22Rv1 (cell line): ENCODE results near the gene SH3RF1.

ENCODE experiments used
- H3K27ac ChIP-seq: fragments of 450-650 bp; 2 replicates; pipeline ENCODE4 v1.5.1; 2017
- CTCF ChIP-seq: fragments of 450-650 bp; IDR thresholded peaks from 2 replicates; pipeline ENCODE4 v1.5.1; 2017; ENCODE audit warnings: mild to moderate bottlenecking
- ZFX ChIP-seq: fragments of 450-650 bp; IDR thresholded peaks from 2 replicates; pipeline ENCODE4 v1.6.1; 2017; ENCODE audit warnings: antibody characterized with exemption, borderline replicate concordance

SH3RF1 gene

GRCh38 chr4:169132561-169133305 is 138.0 kb downstream of the SH3RF1 start:
- no peak for TF ChIP-seq ZFX
- no peak for TF ChIP-seq CTCF
- H3K27ac ChIP-seq: no peak overlapping the region

GRCh38 chr4:169131556-169132208 is 139.1 kb downstream of the SH3RF1 start:
- no peak overlapping the region; the same call in 1 of the 2 replicates for H3K27ac ChIP-seq
- TF ChIP-seq ZFX (no peak), CTCF (no peak)

DNA sequence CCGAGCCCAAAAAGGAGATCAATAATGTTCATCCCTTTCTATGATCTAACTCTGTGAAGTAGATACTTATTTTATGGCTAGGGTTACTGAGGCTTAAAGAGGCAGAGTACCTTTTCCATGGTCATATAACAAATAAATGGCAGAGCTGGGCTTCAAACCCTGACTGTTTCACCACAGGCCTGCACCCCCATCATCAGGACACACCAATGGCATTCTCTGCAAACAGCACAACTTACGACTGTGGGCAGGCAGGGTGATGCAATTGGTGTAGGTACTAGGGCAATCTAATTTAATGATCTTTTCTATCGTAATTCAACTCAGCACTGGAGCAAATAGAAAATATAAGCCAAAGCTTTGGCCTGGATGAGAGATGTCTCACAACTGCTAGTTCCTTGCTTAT is 141.9 kb downstream of the SH3RF1 start:
- H3K27ac ChIP-seq: no peak overlapping the region

GRCh38 chr4:169127314-169127713 is 143.4 kb downstream of the SH3RF1 start:
- H3K27ac ChIP-seq: no peak overlapping the region
- TF ChIP-seq CTCF (no peak), ZFX (no peak)

More for the DNA sequence above, 141.9 kb downstream of the SH3RF1 start:
- TF ChIP-seq CTCF (no peak), ZFX (no peak)

GRCh38 chr4:169124661-169125060 is 146.1 kb downstream of the SH3RF1 start:
- no peak overlapping the region for H3K27ac ChIP-seq
- no peak for TF ChIP-seq ZFX
- no peak for TF ChIP-seq CTCF

GRCh38 chr4:169122422-169122821 is 148.3 kb downstream of the SH3RF1 start:
- TF ChIP-seq ZFX: no peak
- TF ChIP-seq CTCF: no peak
- H3K27ac ChIP-seq: no peak overlapping the region

- no peak overlapping the region for H3K27ac ChIP-seq
- TF ChIP-seq CTCF (no peak), ZFX (no peak)
Observed at GRCh38 chr4:169121861-169122382, 148.8 kb downstream of the SH3RF1 start.
